Activated naive CD4-positive, alpha-beta T cell treated with anti-CD3 and anti-CD28 coated beads, Interleukin-2, amount 50 U/mL, for 72 hours (primary cell): ENCODE measurements around the gene FNDC11. TPM values are rescaled to one million over a fixed set of nuclear protein-coding genes. Genes with fewer than 3 reads are reported as not detected.
"Not testable (repeated sequence)": the region's sequence is repeated elsewhere in the genome, so short reads cannot be mapped to it uniquely, and the experiment has no call there.

Experiments used
- ATAC-seq, 2 donors: fragments of 150-1000 bp; cut with Tn5 transposase; 2 replicates each; pipeline ENCODE4 v1.10.0; 2021; ENCODE audit warnings: mild to moderate bottlenecking in 2 of 2, moderate library complexity in 2 of 2
- DNase-seq, 2 donors: peaks; one replicate each; pipeline ENCODE4 v3.0.0; 2021 to 2022; ENCODE audit warnings: low spot score in 2 of 2
- H3K27ac Mint-ChIP-seq, 2 donors: one replicate each; pipeline ENCODE4 v1.8.0; 2022; ENCODE audit warnings: mild to moderate bottlenecking in 2 of 2, mixed read lengths in 2 of 2
- H3K36me3 Mint-ChIP-seq, 2 donors: one replicate each; pipeline ENCODE4 v1.8.0; 2022; ENCODE audit warnings: mixed read lengths in 2 of 2
- H3K9me3 Mint-ChIP-seq, 2 donors: one replicate each; pipeline ENCODE4 v1.8.0; 2022; ENCODE audit warnings: mixed read lengths in 2 of 2
- total RNA-seq, 2 donors: library from RNA; stranded (reverse); gene quantifications; one replicate each; pipeline ENCODE4 v1.2.3, GENCODE V29; 2022

Gene FNDC11
- total RNA-seq, 2 donors from 2014 or later = 0.10 TPM; not detected in 1

- peaks cover 0 to 18% of the 10 kb centered on the region in 2 donors for H3K36me3 Mint-ChIP-seq
- DNase-seq (no peak), ATAC-seq (no peak)
- H3K27ac Mint-ChIP-seq = no peak overlapping the region
- no peaks in the 10 kb centered on the region for H3K9me3 Mint-ChIP-seq
Measured at GRCh38 chr20:63591786-63592355, 37.9 kb downstream of the FNDC11 start.

- ATAC-seq = no peak
- Mint-ChIP-seq H3K9me3 (no peaks in the 10 kb centered on the region), H3K36me3 (peaks cover 0 to 18% of the 10 kb centered on the region in 2 donors), H3K27ac (no peak overlapping the region)
- DNase-seq = no peak
Measured at GRCh38 chr20:63592661-63593060, 38.7 kb downstream of the FNDC11 start.

- ATAC-seq = no peak
- no peaks in the 10 kb centered on the region for H3K9me3 Mint-ChIP-seq
- DNase-seq = no peak
- H3K27ac Mint-ChIP-seq = no peak overlapping the region
- peaks cover 0 to 15% of the 10 kb centered on the region in 2 donors for H3K36me3 Mint-ChIP-seq
Measured at GRCh38 chr20:63594043-63594561, 40.1 kb downstream of the FNDC11 start.

DNA sequence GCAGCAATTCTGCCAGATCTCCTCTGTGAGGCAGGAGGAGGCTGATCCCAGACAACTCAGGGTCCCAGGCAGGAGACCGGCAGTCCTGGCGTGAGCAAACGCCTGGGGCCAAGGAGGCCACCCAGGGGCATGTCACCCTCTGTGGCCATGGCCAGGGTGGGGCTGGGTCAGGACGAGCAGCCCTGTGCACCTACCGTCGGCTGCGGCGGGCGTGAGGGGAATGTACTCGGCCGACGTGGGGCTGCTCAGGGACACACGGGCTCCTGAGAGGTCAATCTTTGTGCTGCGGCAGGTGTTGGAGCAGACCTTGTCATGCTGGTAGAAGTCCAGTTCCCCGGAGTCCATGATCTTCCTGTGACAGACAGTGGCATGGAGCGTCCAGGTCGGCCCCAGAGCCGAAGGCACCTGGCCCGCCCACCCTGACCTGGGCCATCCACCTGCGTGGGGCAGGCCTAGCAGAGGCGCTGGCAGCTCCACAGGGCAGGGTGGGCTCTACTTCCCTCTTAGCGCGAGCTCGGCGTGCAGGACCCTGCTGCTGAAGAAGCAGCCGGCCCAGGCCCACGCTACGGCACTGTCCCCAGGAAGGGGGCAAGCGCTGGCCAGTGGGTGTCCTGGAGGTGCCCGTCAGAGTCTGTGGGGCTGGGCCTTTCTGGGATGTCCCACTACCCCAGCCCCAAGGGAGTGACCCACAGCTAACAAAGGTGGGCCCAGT is 41.6 kb downstream of the FNDC11 start:
- ATAC-seq = no peak
- Mint-ChIP-seq H3K36me3 (peaks cover 0 to 23% of the 10 kb centered on the region in 2 donors), H3K27ac (no peak overlapping the region), H3K9me3 (no peaks in the 10 kb centered on the region)
- no peak for DNase-seq

DNA sequence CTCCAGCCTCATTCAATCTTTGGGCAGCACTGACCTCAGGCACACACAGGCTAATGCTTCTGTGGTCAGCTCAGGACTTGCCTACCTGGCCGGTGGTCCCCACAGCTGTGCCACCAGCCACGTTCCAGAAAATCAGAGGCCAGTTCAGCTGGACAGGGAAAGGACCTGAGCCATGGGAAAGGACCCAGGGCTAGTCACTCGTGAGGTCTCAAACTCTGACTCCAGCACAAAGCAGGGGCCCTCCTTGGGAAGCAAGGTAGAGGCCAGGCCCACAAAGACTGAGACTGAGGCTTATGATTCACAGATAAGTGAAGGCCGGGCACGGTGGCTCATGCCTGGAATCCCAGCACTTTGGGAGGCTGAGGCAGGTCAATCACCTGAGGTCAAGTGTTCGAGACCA is 42.5 kb downstream of the FNDC11 start:
- Mint-ChIP-seq H3K9me3 (no peaks in the 10 kb centered on the region), H3K27ac (no peak overlapping the region), H3K36me3 (peaks cover 0 to 17% of the 10 kb centered on the region in 2 donors)
- no peak for ATAC-seq
- DNase-seq = no peak

- H3K27ac Mint-ChIP-seq = no peak overlapping the region
- no peaks in the 10 kb centered on the region for H3K9me3 Mint-ChIP-seq
- DNase-seq (no peak), ATAC-seq (no peak)
- peaks cover 9 to 21% of the 10 kb centered on the region in 2 donors for H3K36me3 Mint-ChIP-seq
Measured at GRCh38 chr20:63597651-63598478, 43.9 kb downstream of the FNDC11 start.

- H3K27ac Mint-ChIP-seq = no peak overlapping the region
- H3K36me3 Mint-ChIP-seq = peaks cover 13 to 18% of the 10 kb centered on the region in 2 donors
- no peak for ATAC-seq
- H3K9me3 Mint-ChIP-seq = no peaks in the 10 kb centered on the region
- DNase-seq = no peak
Measured at GRCh38 chr20:63598479-63599395, 44.8 kb downstream of the FNDC11 start.

GRCh38 chr20:63599396-63600050 is 45.6 kb downstream of the FNDC11 start:
- H3K27ac Mint-ChIP-seq = peak overlapping the region in 1 of 2 donors; percentile 36
- ATAC-seq = no peak
- no peaks in the 10 kb centered on the region for H3K9me3 Mint-ChIP-seq
- H3K36me3 Mint-ChIP-seq = peaks cover 13 to 18% of the 10 kb centered on the region in 2 donors
- DNase-seq = no peak

GRCh38 chr20:63601679-63602078 is 47.7 kb downstream of the FNDC11 start:
- DNase-seq (peak in 1 of 2 donors; percentile 74), ATAC-seq (peak in 1 of 2 donors; percentile 29)
- H3K27ac Mint-ChIP-seq, H3K9me3 Mint-ChIP-seq: not testable (repeated sequence)
- H3K36me3 Mint-ChIP-seq = peaks cover 13 to 18% of the 10 kb centered on the region in 2 donors

DNA sequence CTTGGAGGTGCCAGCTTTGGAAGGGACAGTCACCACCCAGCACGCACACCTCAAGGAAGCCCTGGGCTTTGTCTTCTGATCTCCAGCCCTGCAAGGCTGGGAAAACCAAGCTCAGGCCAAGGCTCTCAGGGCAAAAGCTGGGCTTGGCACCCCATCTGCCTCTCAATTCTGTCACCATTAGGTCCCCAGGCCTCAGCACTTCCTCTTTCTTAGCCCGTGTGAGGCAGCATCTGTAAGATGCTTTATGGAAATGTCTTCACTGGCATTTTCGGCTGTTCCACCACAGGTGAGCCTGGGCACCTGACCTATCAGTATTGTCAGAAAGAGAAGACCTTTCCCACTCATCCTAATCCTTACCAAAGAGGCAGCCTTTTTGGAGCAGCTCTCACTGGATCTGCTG is 48.4 kb downstream of the FNDC11 start:
- no peak for DNase-seq
- H3K9me3 Mint-ChIP-seq = no peaks in the 10 kb centered on the region
- H3K27ac Mint-ChIP-seq = peak overlapping the region in 1 of 2 donors; percentile 88
- H3K36me3 Mint-ChIP-seq = peaks cover 13 to 18% of the 10 kb centered on the region in 2 donors
- ATAC-seq = peak in 1 of 2 donors; percentile 25

Other genes starting within 250 kb of the FNDC11 start
- not detected for gene CHRNA4, start 192.8 kb upstream of the FNDC11 start, total RNA-seq
- gene KCNQ2, start 81.5 kb upstream of the FNDC11 start, total RNA-seq = under 1 TPM in 1 of 2 donors, not detected in 1; 0.33 TPM
- gene EEF1A2, start 55.1 kb upstream of the FNDC11 start, total RNA-seq = 1 to 10 TPM in 1 of 2 donors, under 1 TPM in 1; 0.14 to 3.1 TPM
- gene PPDPF, start 33.4 kb upstream of the FNDC11 start, total RNA-seq = 100 to 1,000 TPM in 1 of 2 donors, 10 to 100 TPM in 1; 60.7 to 117 TPM
- under 1 TPM; 0.54 to 0.57 TPM for gene PTK6, start 16.8 kb upstream of the FNDC11 start, total RNA-seq
- not detected for gene SRMS, start 6.4 kb upstream of the FNDC11 start, total RNA-seq
- 10 to 100 TPM in 1 of 2 donors, 1 to 10 TPM in 1; 3.1 to 28.8 TPM for gene HELZ2, start 20.1 kb downstream of the FNDC11 start, total RNA-seq
- 10 to 100 TPM; 11.3 to 24.0 TPM for gene GMEB2, start 72.9 kb downstream of the FNDC11 start, total RNA-seq
- gene STMN3, start 99.3 kb downstream of the FNDC11 start, total RNA-seq = 10 to 100 TPM; 13.8 to 19.5 TPM
- 10 to 100 TPM; 45.7 to 51.4 TPM for gene RTEL1, start 104.2 kb downstream of the FNDC11 start, total RNA-seq
- not detected for gene TNFRSF6B, start 142.5 kb downstream of the FNDC11 start, total RNA-seq
- 10 to 100 TPM; 36.1 to 53.4 TPM for gene ARFRP1, start 153.8 kb downstream of the FNDC11 start, total RNA-seq
- 10 to 100 TPM; 12.5 to 24.0 TPM for gene ZGPAT, start 153.9 kb downstream of the FNDC11 start, total RNA-seq
- gene LIME1, start 182.5 kb downstream of the FNDC11 start, total RNA-seq = 10 to 100 TPM in 1 of 2 donors, 1 to 10 TPM in 1; 6.3 to 18.2 TPM
- 10 to 100 TPM; 24.7 to 37.2 TPM for gene SLC2A4RG, start 185.6 kb downstream of the FNDC11 start, total RNA-seq